Parathyroid adenoma (tissue), 2 donors: ENCODE data around the gene SND1.

Source experiments
- H2AFZ ChIP-seq: fragments of 300-600 bp; sonication (generic); one replicate; pipeline ENCODE4 v1.7.0; 2017; ENCODE audit warnings: antibody characterized with exemption, mild to moderate bottlenecking
- H3K27ac ChIP-seq: fragments of 300-600 bp; sonication (generic); one replicate; pipeline ENCODE4 v1.7.0; 2017
- H3K27me3 ChIP-seq: fragments of 300-600 bp; sonication (generic); one replicate; pipeline ENCODE4 v1.7.0; 2017; ENCODE audit warnings: low read length; ENCODE audit not compliant: control insufficient read depth, insufficient read depth
- H3K36me3 ChIP-seq: fragments of 300-600 bp; sonication (generic); one replicate; pipeline ENCODE4 v1.7.0; 2017; ENCODE audit warnings: low read length; ENCODE audit not compliant: control insufficient read depth, insufficient read depth
- H3K4me1 ChIP-seq: fragments of 300-600 bp; sonication (generic); one replicate; pipeline ENCODE4 v1.7.0; 2017; ENCODE audit warnings: control low read depth
- H3K4me2 ChIP-seq: fragments of 300-600 bp; sonication (generic); one replicate; pipeline ENCODE4 v1.7.0; 2017; ENCODE audit warnings: low read length
- H3K4me3 ChIP-seq: fragments of 300-600 bp; sonication (generic); one replicate; pipeline ENCODE4 v1.7.0; 2017; ENCODE audit warnings: low read depth, low read length
- H3K79me2 ChIP-seq: fragments of 300-600 bp; sonication (generic); one replicate; pipeline ENCODE4 v1.7.0; 2017; ENCODE audit warnings: control low read depth
- H3K9ac ChIP-seq: fragments of 300-600 bp; sonication (generic); one replicate; pipeline ENCODE4 v1.7.0; 2017; ENCODE audit warnings: mild to moderate bottlenecking
- H3K9me3 ChIP-seq: fragments of 300-600 bp; sonication (generic); one replicate; pipeline ENCODE4 v1.7.0; 2017; ENCODE audit warnings: low read length; ENCODE audit not compliant: control insufficient read depth
- CTCF ChIP-seq: fragments of 300-600 bp; sonication (generic); IDR thresholded peaks from one replicate; pipeline ENCODE4 v1.7.0; 2017; ENCODE audit warnings: antibody characterized with exemption, mild to moderate bottlenecking
- donor health status: primary hyperparathyroidism.

SND1 gene

GRCh38 chr7:127665922-127666321 lies 13.9 kb downstream of the SND1 start:
- TF ChIP-seq CTCF, result no peak
- H3K4me1 ChIP-seq, result peaks cover 5% of the 10 kb centered on the region
- H3K4me2 ChIP-seq, result no peak overlapping the region
- peaks cover 49% of the 10 kb centered on the region for H3K79me2 ChIP-seq
- H3K9me3 ChIP-seq, result no peaks in the 10 kb centered on the region
- no peaks in the 10 kb centered on the region for H3K27me3 ChIP-seq
- no peak overlapping the region for H3K9ac ChIP-seq
- no peak overlapping the region for H3K27ac ChIP-seq
- H3K4me3 ChIP-seq, result no peak overlapping the region
- H3K36me3 ChIP-seq, result no peaks in the 10 kb centered on the region
- H2AFZ ChIP-seq, result no peak overlapping the region

GRCh38 chr7:127666602-127667001 lies 14.6 kb downstream of the SND1 start:
- no peaks in the 10 kb centered on the region for H3K36me3 ChIP-seq
- H3K9me3 ChIP-seq, result no peaks in the 10 kb centered on the region
- peaks cover 5% of the 10 kb centered on the region for H3K4me1 ChIP-seq
- H3K4me2 ChIP-seq, result no peak overlapping the region
- H3K9ac ChIP-seq, result no peak overlapping the region
- peaks cover 49% of the 10 kb centered on the region for H3K79me2 ChIP-seq
- no peak overlapping the region for H3K4me3 ChIP-seq
- no peak overlapping the region for H3K27ac ChIP-seq
- H3K27me3 ChIP-seq, result no peaks in the 10 kb centered on the region
- TF ChIP-seq CTCF, result no peak
- H2AFZ ChIP-seq, result no peak overlapping the region

GRCh38 chr7:127667017-127667670 lies 15.2 kb downstream of the SND1 start:
- TF ChIP-seq CTCF, result no peak
- Histone ChIP-seq H3K79me2 (peaks cover 45% of the 10 kb centered on the region), H3K4me1 (peaks cover 5% of the 10 kb centered on the region), H3K27me3 (no peaks in the 10 kb centered on the region), H3K27ac (no peak overlapping the region), H3K4me2 (no peak overlapping the region), H3K9me3 (no peaks in the 10 kb centered on the region), H3K36me3 (no peaks in the 10 kb centered on the region), H2AFZ (no peak overlapping the region), H3K9ac (no peak overlapping the region), H3K4me3 (no peak overlapping the region)

GRCh38 chr7:127667759-127668530 lies 16.0 kb downstream of the SND1 start:
- H2AFZ ChIP-seq, result no peak overlapping the region
- H3K27ac ChIP-seq, result no peak overlapping the region
- no peak overlapping the region for H3K4me3 ChIP-seq
- no peaks in the 10 kb centered on the region for H3K9me3 ChIP-seq
- H3K27me3 ChIP-seq, result no peaks in the 10 kb centered on the region
- TF ChIP-seq CTCF, result no peak
- H3K9ac ChIP-seq, result no peak overlapping the region
- H3K79me2 ChIP-seq, result peaks cover 44% of the 10 kb centered on the region
- H3K36me3 ChIP-seq, result no peaks in the 10 kb centered on the region
- peaks cover 5% of the 10 kb centered on the region for H3K4me1 ChIP-seq
- H3K4me2 ChIP-seq, result no peak overlapping the region
